Posterior vena cava (tissue), 2 donors: ENCODE measurements around the gene TSPYL4. TPM values are rescaled to one million over a fixed set of nuclear protein-coding genes. Genes with fewer than 3 reads are reported as not detected.

Source experiments
- DNase-seq: peaks from one replicate; pipeline ENCODE4 v3.0.0-alpha.2; 2020; ENCODE audit warnings: low spot score
- intact Hi-C, 2 donors: fragments of 100-400 bp; cut with DNase I; formaldehyde crosslinking; loops; one replicate each; pipeline versions ENCODE4 v1.14.1 to v1.14.2; 2022 to 2023
- total RNA-seq, 2 donors: library from RNA; stranded (reverse); fragmentation: NEBNext Ultra II Directional; extraction: Animal tissue kit (Norgen Biotek cat#: 25700); gene quantifications; one replicate each; pipeline ENCODE4 v1.2.1, GENCODE V29; 2021
- donor health status: DM: yes; HTN: yes; CAD: no.
- donor health status: DM: yes; HTN: yes; CAD: no.

The TSPYL4 gene
- total RNA-seq, 2 donors from 2014 or later, result 16.0 to 17.4 TPM

DNA sequence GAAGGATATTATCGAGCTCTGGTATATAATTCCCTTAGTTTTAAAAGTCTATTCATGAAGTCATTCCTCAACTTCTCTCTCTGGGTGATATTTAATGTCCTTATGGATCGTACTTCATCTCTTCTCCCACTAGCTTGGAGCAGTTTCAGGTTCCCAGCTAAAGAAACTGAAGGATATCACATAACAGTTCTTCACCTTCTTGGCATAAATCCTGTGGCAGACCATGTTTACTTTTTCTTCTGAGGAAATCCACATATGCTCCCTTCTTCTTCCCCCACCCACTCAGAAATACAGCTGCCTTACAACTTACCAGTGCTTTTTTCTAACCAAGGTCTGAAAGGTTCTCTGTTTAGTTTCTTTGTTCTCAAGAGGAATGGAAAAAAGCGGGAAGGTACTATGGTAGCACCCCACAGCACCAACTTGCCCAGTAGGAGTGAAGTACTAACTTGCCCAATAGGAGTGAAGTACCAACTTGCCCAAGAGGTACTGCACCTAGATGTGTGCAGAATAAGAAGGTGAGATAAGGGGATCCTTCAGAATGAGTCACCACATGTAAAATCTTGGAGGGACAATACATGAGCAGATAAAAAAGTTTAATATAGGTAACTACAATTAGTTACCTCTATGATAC is 53.1 kb downstream of the TSPYL4 start:
- no peak for DNase-seq
- intact Hi-C loops, result no loop called here

Other genes starting within 250 kb of the TSPYL4 start
- 1 to 10 TPM; 5.1 to 8.3 TPM for gene FRK, start 193.2 kb downstream of the TSPYL4 start, total RNA-seq
- gene NT5DC1, start 153.2 kb downstream of the TSPYL4 start, total RNA-seq, result 10 to 100 TPM; 37.5 to 38.1 TPM
- gene COL10A1, start 127.9 kb downstream of the TSPYL4 start, total RNA-seq, result under 1 TPM in 1 of 2 donors, not detected in 1; 0.14 TPM
- 10 to 100 TPM; 67.7 to 80.3 TPM for gene TSPYL1, start 25.9 kb upstream of the TSPYL4 start, total RNA-seq
- 10 to 100 TPM; 48.5 to 61.5 TPM for gene DSE, start 116.9 kb upstream of the TSPYL4 start, total RNA-seq
- 1 to 10 TPM; 2.4 to 5.4 TPM for gene CALHM6, start 207.3 kb upstream of the TSPYL4 start, total RNA-seq